OCI-M1 (cell line): ENCODE measurements around the gene IRS1.

Experiments used
- DNase-seq: peaks from one replicate; lab custom pipeline; 2025; lab: John Stamatoyannopoulos, UW

The IRS1 gene

GRCh38 chr2:226790011-226790410 is 9.6 kb downstream of the IRS1 start:
- no peak for DNase-seq

GRCh38 chr2:226788881-226789490 is 10.6 kb downstream of the IRS1 start:
- DNase-seq, result no peak

GRCh38 chr2:226788064-226788463 is 11.6 kb downstream of the IRS1 start:
- no peak for DNase-seq

GRCh38 chr2:226783885-226784284 is 15.7 kb downstream of the IRS1 start:
- DNase-seq, result no peak

GRCh38 chr2:226782092-226782713 is 17.4 kb downstream of the IRS1 start:
- DNase-seq, result no peak

GRCh38 chr2:226780431-226780830 is 19.2 kb downstream of the IRS1 start:
- DNase-seq, result no peak

GRCh38 chr2:226777611-226778010 is 22.0 kb downstream of the IRS1 start:
- no peak for DNase-seq

- DNase-seq, result no peak
Measured at GRCh38 chr2:226776104-226776503, 23.5 kb downstream of the IRS1 start.

GRCh38 chr2:226775032-226775509 is 24.5 kb downstream of the IRS1 start:
- DNase-seq, result no peak

GRCh38 chr2:226773291-226773690 is 26.3 kb downstream of the IRS1 start:
- DNase-seq, result no peak

- DNase-seq, result peak; percentile 94
Measured at GRCh38 chr2:226772389-226773179, 27.0 kb downstream of the IRS1 start.

- no peak for DNase-seq
Measured at GRCh38 chr2:226771067-226771466, 28.6 kb downstream of the IRS1 start.

GRCh38 chr2:226767056-226767813 is 32.4 kb downstream of the IRS1 start:
- no peak for DNase-seq

GRCh38 chr2:226766352-226767055 is 33.1 kb downstream of the IRS1 start:
- DNase-seq, result no peak

- no peak for DNase-seq
Measured at GRCh38 chr2:226763320-226763719, 36.3 kb downstream of the IRS1 start.

GRCh38 chr2:226761195-226761583 is 38.4 kb downstream of the IRS1 start:
- DNase-seq, result no peak

- DNase-seq, result no peak
Measured at GRCh38 chr2:226760412-226761194, 39.0 kb downstream of the IRS1 start.

- no peak for DNase-seq
Measured at GRCh38 chr2:226759768-226760167, 39.9 kb downstream of the IRS1 start.

- DNase-seq, result no peak
Measured at GRCh38 chr2:226758921-226759640, 40.5 kb downstream of the IRS1 start.

- DNase-seq, result no peak
Measured at GRCh38 chr2:226756131-226756530, 43.5 kb downstream of the IRS1 start.
